Mesodermal cell (in vitro differentiated cells): ENCODE measurements around the gene C1QL4.

ENCODE experiments used
- H3K27ac ChIP-seq: 2 replicates; pipeline ENCODE4 v1.7.0; 2013; ENCODE audit warnings: mild to moderate bottlenecking, low read depth, low read length, moderate library complexity; ENCODE audit not compliant: severe bottlenecking
- H3K36me3 ChIP-seq: 2 replicates; pipeline ENCODE4 v1.7.1; 2013; ENCODE audit warnings: mild to moderate bottlenecking, low read length, moderate library complexity; ENCODE audit not compliant: control insufficient read depth, insufficient read depth
- H3K4me1 ChIP-seq: one replicate; pipeline ENCODE4 v1.7.1; 2013; ENCODE audit warnings: mild to moderate bottlenecking, low read length; ENCODE audit not compliant: insufficient read depth, control insufficient read depth, poor library complexity, severe bottlenecking
- H3K4me3 ChIP-seq: 2 replicates; pipeline ENCODE4 v1.7.0; 2013; ENCODE audit warnings: low read length, control low read depth, mild to moderate bottlenecking; ENCODE audit not compliant: insufficient read depth, poor library complexity, severe bottlenecking; ENCODE audit errors: extremely low read depth
- H3K9me3 ChIP-seq: 2 replicates; pipeline ENCODE4 v1.7.1; 2013; ENCODE audit warnings: mild to moderate bottlenecking, low read length, moderate library complexity; ENCODE audit not compliant: control insufficient read depth
- WGBS, 2 experiments: methylation state at CpG; one replicate each; pipeline ENCODE4 v1.1.5; 2013; ENCODE audit warnings: missing lambda C conversion rate in 2 of 2; ENCODE audit not compliant: insufficient coverage in 2 of 2; 5-methylcytosine and 5-hydroxymethylcytosine counted together

The C1QL4 gene

DNA sequence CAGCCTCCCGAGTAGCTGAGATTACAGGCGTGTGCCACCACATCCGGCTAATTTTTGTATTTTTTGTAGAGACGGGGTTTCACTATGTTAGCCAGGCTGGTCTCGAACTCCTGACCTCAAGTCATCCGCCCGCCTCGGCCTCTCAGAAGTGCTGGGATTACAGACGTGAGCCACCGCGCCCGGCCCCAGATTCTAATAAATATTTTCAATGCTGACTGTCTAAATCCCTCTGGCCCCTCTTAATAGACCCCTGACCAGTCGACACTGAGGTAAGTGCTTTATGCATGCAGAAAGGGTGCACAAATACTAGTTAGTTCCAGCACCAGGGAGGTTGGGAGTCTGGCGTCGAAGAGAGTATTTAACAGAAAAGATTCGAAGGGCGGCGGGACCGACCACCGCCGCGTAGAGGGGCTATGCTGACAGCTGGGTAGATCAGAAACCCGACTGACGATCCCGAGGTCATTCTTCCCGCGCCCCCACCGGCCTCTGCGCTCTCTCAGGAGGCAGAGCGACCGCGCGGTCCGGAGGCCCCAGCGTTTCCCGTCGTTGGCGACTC is 29.2 kb upstream of the C1QL4 start:
- Histone ChIP-seq H3K4me3 (peak overlapping the region; percentile 70), H3K27ac (peak overlapping the region; percentile 98), H3K9me3 (no peaks in the 10 kb centered on the region), H3K4me1 (no peaks in the 10 kb centered on the region), H3K36me3 (peaks cover 10% of the 10 kb centered on the region)
- WGBS, 2 experiments, result 17 to 25% methylated on average over 28 to 33 of the region's 38 CpGs

DNA sequence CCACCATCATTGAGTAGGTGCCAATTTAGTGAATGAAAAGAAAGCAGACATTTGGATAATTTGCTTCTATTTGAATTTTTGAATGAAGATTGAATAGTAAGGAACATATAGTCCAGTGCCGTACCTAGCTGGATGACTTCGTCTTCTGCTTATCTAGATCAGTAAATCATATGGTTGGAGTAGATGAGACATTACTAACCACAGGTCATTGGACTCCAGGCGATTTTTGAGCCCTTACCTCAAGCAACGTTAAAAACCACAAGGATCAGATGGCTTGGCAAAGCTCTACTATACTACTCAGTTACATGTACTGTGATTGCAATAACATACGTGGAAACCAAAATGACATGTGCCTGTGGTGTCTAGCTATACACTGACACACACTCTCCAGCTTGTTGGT is 28.6 kb upstream of the C1QL4 start:
- 90 to 100% methylated on average over 4 of the region's 5 CpGs for WGBS, 2 experiments
- Histone ChIP-seq H3K4me3 (peak overlapping the region; percentile 70), H3K36me3 (peaks cover 4% of the 10 kb centered on the region), H3K4me1 (no peaks in the 10 kb centered on the region), H3K9me3 (no peaks in the 10 kb centered on the region), H3K27ac (no peak overlapping the region)

DNA sequence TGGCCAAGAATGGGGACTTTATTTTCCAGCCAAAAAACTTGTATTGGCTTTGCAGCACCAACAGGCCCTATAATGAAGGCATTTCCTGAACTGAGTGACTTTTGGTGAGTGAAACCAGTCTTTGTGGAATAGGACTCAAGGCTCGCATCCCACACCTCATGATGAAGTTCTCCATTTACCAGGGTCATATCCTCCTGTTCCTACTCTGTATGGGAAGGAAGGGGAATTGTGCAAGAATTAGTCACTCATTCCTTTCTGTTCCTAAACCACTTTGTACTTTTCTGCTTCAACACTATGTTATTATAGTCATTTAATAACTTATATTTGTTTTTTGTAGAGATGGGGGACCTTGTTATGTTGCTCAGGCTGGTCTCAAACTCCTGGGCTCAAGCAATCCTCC is 28.0 kb upstream of the C1QL4 start:
- no peaks in the 10 kb centered on the region for H3K36me3 ChIP-seq
- H3K4me3 ChIP-seq, result no peak overlapping the region
- no peaks in the 10 kb centered on the region for H3K4me1 ChIP-seq
- H3K9me3 ChIP-seq, result no peaks in the 10 kb centered on the region
- no CpG with 5 or more reads among the region's 1 CpG for whole genome bisulfite sequencing, 2 experiments
- no peak overlapping the region for H3K27ac ChIP-seq

DNA sequence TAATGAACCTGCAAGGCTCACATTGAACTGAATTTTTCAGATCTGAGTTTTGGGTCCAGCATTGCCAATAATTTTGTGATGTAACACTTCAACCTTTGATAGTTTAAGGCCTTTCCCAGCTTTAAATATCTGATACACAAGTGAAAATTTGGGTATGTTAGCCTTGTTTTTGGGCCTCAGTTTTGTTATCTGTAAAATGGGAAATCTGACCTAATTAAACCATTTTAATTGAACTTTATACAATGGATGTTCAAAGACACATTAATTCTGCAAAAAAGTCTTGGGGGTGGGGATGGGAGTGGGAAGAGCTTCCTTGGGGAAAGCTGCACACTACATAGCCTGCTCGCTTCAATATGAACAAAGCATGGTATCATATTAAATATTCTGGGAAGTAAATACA is 25.1 kb upstream of the C1QL4 start:
- Histone ChIP-seq H3K36me3 (no peaks in the 10 kb centered on the region), H3K9me3 (no peaks in the 10 kb centered on the region), H3K27ac (no peak overlapping the region), H3K4me1 (no peaks in the 10 kb centered on the region), H3K4me3 (no peak overlapping the region)
- WGBS, 2 experiments, result no CpG with 5 or more reads among the region's 1 CpG

DNA sequence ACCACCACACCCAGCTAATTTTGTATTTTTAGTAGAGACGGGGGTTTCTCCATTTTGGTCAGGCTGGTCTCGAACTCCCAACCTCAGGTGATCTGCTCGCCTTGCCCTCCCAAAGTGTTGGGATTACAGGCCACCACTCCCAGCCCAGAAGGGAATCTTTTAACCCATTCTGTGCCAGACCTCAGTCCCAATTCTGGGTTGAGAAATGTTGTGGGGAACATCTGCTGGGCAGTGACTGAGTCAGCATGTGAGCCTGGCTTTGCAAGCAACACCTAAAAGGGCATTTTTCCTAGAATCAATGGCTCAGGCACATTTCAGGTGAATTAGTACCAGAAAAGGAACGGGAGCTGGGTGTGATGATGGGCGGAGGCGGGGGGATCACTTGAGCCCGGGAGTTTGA is 22.7 kb upstream of the C1QL4 start:
- no peak overlapping the region for H3K4me3 ChIP-seq
- 81 to 83% methylated on average over 4 of the region's 7 CpGs for WGBS, 2 experiments
- H3K9me3 ChIP-seq, result no peaks in the 10 kb centered on the region
- H3K36me3 ChIP-seq, result no peaks in the 10 kb centered on the region
- H3K4me1 ChIP-seq, result no peaks in the 10 kb centered on the region
- no peak overlapping the region for H3K27ac ChIP-seq

DNA sequence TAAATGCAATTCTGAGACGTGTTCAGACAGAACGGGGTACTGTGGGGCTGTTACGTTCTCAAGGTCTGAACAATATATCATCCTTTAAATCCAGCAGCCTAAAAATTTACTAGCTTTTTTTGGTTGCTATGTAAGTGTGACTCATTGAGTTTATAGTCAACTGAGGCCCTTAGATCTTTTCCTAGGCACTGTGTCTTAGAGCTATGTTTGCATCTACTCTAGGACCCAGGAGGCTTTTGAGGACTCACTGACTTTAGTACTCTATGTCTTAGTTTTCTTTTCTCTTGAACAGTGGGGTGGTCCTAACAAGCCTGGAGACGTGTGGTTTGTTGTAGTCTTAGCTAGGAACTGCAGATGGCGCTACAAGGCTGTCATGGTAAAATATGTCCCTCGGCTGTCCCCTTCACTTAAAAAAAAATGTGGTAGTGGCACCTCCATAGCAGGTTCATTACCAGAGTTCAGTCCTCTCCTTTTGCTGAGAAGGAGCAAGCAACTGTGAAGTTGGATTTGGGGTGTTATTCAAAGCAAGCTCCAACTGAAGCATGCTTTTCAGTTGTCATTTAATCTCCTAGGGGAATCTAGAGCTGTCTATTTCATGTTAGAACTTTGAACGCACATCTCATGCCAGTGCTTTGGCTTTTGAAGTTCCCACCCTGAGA is 21.6 kb upstream of the C1QL4 start:
- Histone ChIP-seq H3K9me3 (no peaks in the 10 kb centered on the region), H3K4me3 (no peak overlapping the region), H3K36me3 (no peaks in the 10 kb centered on the region), H3K27ac (no peak overlapping the region), H3K4me1 (no peaks in the 10 kb centered on the region)
- 33 to 100% methylated on average over 1 to 3 of the region's 7 CpGs for WGBS, 2 experiments

DNA sequence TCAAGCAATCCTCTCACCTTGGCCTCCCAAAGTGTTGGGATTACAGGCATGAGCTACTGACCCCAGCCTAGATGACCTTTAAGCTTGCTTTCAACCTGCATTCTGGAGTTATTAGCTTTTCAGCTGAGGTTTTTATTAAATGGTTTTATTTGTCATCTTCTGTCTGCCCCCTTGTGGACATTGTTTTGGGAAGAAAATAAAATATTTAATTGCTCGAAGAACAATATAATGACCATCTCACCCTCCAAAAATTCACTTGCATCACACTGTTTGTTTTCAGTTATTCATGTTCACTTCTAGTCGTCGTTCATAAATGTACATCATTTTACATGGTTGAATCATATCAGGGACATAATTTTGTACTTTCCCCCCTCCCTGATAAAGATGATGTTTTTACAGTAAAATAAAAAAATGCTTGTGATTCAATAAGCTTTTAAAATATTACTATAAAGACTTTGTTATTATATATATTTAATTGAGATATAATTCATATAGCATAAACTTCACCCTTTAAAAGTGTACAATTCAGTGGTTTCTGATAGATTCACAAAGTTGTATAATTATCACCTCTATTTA is 20.2 kb upstream of the C1QL4 start:
- H3K27ac ChIP-seq, result no peak overlapping the region
- H3K9me3 ChIP-seq, result no peaks in the 10 kb centered on the region
- no CpG with 5 or more reads among the region's 3 CpGs for WGBS, 2 experiments
- no peaks in the 10 kb centered on the region for H3K36me3 ChIP-seq
- no peaks in the 10 kb centered on the region for H3K4me1 ChIP-seq
- no peak overlapping the region for H3K4me3 ChIP-seq

DNA sequence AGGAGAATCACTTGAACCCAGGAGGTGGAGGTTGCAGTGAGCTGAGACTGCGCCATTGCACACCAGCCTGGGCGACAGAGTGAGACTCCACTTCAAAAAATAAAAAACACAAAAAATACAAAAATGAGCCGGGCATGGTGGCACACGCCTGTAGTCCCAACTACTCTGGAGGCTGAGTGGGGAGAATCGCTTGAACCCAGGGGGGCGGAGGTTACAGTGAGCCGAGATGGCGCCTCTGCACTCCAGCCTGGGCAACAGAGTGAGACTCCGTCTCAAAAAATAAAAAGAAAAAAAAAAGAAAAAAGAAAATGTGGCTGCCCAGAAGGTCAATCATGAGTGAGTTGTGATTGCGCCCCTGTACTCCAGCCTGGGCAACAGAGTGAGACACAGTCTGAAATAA is 18.9 kb upstream of the C1QL4 start:
- Histone ChIP-seq H3K9me3 (no peaks in the 10 kb centered on the region), H3K4me1 (no peaks in the 10 kb centered on the region), H3K27ac (no peak overlapping the region), H3K36me3 (no peaks in the 10 kb centered on the region), H3K4me3 (no peak overlapping the region)
- 90 to 95% methylated on average over 5 to 8 of the region's 10 CpGs for WGBS, 2 experiments

DNA sequence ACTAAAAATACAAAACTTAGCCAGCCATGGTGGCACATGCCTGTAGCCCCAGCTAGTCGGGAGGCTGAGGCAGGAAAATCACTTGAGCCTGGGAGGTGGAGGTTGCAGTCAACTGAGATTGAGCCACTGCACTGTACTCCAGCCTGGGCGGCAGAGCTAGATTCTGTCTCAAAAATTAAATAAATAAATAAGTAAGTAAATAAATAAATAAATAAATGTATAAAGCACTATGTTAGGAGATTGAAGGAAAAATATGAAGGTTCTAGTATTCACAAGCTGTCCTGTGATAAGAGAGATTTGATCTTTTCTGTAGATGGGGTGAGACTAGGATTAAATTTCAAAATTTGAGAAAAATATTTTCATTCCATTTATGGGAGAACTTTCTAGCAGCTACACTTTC is 15.4 kb upstream of the C1QL4 start:
- H3K9me3 ChIP-seq, result no peaks in the 10 kb centered on the region
- no peaks in the 10 kb centered on the region for H3K36me3 ChIP-seq
- 88% methylated on average over 1 of the region's 2 CpGs; no CpG with 5 or more reads in 1 of the 2 experiments for WGBS, 2 experiments
- no peak overlapping the region for H3K27ac ChIP-seq
- peaks cover 6% of the 10 kb centered on the region for H3K4me1 ChIP-seq
- no peak overlapping the region for H3K4me3 ChIP-seq

DNA sequence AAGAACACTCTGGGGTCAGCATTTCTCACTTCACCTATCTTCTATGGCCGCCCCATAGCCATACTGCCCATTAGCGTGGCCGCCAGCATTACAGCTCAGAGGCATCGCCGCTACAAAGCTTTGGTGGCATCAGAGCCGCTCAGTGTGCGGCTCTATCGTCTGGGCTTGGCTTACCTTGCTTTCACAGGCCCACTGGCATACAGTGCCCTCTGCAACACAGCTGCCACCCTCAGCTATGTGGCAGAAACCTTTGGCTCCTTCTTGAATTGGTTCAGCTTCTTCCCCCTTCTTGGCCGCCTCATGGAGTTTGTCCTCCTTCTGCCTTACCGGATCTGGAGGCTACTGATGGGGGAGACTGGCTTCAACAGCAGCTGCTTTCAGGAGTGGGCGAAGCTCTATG is 12.3 kb upstream of the C1QL4 start:
- H3K4me3 ChIP-seq, result no peak overlapping the region
- no peak overlapping the region for H3K27ac ChIP-seq
- H3K9me3 ChIP-seq, result no peaks in the 10 kb centered on the region
- no peaks in the 10 kb centered on the region for H3K36me3 ChIP-seq
- 94 to 95% methylated on average over 10 of the region's 11 CpGs for WGBS, 2 experiments
- peaks cover 22% of the 10 kb centered on the region for H3K4me1 ChIP-seq

DNA sequence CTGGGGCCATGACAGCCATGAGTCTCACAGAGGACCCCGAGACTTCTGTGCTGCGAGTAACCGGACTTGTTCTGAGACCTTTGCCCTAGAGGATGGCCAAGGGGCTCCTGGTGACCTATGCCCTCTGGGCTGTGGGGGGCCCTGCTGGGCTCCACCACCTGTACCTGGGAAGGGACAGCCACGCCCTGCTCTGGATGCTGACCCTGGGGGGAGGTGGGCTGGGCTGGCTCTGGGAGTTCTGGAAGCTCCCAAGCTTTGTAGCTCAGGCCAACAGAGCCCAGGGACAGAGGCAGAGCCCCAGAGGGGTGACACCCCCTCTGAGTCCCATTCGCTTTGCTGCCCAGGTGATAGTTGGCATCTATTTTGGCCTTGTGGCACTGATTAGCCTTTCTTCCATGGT is 11.8 kb upstream of the C1QL4 start:
- H3K4me1 ChIP-seq, result peaks cover 22% of the 10 kb centered on the region
- no peaks in the 10 kb centered on the region for H3K9me3 ChIP-seq
- H3K36me3 ChIP-seq, result no peaks in the 10 kb centered on the region
- 95 to 98% methylated on average over 4 to 5 of the region's 5 CpGs for WGBS, 2 experiments
- H3K27ac ChIP-seq, result no peak overlapping the region
- H3K4me3 ChIP-seq, result no peak overlapping the region
